SJSA1 (cell line): Measurements from ENCODE around the gene NAT10. TPM values are rescaled to one million over a fixed set of nuclear protein-coding genes. Genes with fewer than 3 reads are reported as not detected.
"Not testable (repeated sequence)": the region's sequence is repeated elsewhere in the genome, so short reads cannot be mapped to it uniquely, and the experiment has no call there.

ENCODE experiments used
- DNase-seq, 2 experiments: peaks; one replicate each; pipeline ENCODE4 v3.0.0-alpha.2; 2015 to 2020; ENCODE audit warnings: low spot score in 2 of 2, low read depth in 1 of 2
- H3K27ac ChIP-seq: fragments of 250-450 bp; sonication (Bioruptor Pico); 2 replicates; pipeline ENCODE4 v1.5.1; 2020; ENCODE audit warnings: mild to moderate bottlenecking, moderate library complexity
- H3K27me3 ChIP-seq: fragments of 250-450 bp; sonication (Bioruptor Pico); replicated peaks from 2 replicates; pipeline ENCODE4 v1.5.1; 2020; ENCODE audit warnings: mild to moderate bottlenecking, moderate library complexity
- H3K36me3 ChIP-seq: fragments of 250-450 bp; sonication (Bioruptor Pico); 2 replicates; pipeline ENCODE4 v1.5.1; 2020; ENCODE audit warnings: mild to moderate bottlenecking
- H3K4me1 ChIP-seq: fragments of 250-450 bp; sonication (Bioruptor Pico); replicated peaks from 2 replicates; pipeline ENCODE4 v1.6.1; 2021; ENCODE audit warnings: mild to moderate bottlenecking
- H3K4me3 ChIP-seq: fragments of 250-450 bp; sonication (Bioruptor Pico); 2 replicates; pipeline ENCODE4 v1.5.1; 2020; ENCODE audit warnings: mild to moderate bottlenecking
- H3K9me3 ChIP-seq: fragments of 250-450 bp; sonication (Bioruptor Pico); replicated peaks from 2 replicates; pipeline ENCODE4 v1.5.1; 2020; ENCODE audit warnings: mild to moderate bottlenecking
- total RNA-seq: library from RNA; depleted of rRNA; stranded (reverse); fragments of >200 nt; shearing (Covaris generic); gene quantifications from 2 replicates; pipeline ENCODE4 v1.2.3, GENCODE V29; 2014

NAT10 gene
- total RNA-seq, 1 experiment from 2014 or later = 27.5 TPM

DNA sequence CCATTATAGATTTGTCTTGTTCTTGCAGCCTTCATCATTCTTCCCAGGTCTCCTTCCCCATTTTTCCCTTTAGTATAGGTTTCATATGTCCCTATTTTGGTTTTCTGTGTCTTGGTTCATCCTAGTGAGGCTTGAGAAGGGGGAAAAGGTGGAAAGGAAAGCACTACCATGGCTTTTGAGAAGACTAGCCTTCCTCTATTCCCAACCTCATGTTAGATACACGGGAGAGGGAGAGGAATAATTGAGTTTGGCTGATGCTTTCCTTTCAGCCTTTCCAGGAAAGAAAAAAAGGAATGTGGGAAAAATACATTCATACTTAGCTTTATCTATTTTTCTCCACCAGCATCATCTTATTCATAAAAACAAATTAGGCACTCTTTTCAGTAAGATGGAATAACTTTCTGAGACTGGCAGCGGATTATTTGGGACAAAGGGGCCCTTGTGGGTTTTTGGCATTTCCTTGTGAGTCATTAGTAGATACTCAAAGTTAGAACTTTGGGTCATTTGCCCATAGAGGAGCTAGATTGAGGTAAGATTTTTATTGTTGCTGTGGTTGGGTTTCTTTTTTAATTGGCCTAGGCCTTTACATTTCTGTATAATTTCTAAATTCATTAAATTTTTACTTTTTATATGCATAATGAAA lies 30.1 kb upstream of the NAT10 start:
- peak; percentile 48 to 68 for DNase-seq
- Histone ChIP-seq H3K27ac (peak overlapping the region; percentile 47), H3K4me1 (peaks cover 43% of the 10 kb centered on the region), H3K27me3 (no peaks in the 10 kb centered on the region), H3K4me3 (no peak overlapping the region), H3K9me3 (no peaks in the 10 kb centered on the region), H3K36me3 (peaks cover 90% of the 10 kb centered on the region)

DNA sequence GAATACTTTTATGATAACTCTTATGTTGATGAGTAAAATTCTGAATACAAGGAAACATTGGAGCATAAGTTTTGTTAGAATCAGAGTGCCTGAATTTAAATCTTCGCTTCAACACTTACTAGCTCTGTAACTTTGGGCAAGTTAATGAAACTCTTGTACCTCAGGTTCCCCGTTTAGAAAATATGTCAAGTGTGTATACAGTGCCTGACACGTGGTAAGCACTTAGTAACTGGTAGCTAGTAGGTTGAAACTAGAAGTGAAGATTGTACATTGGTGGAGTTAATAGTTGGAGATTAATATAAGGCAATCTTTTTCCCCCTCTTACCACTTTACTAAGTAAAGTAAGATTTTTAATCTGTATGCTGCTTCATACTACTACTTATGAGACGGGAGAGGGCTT lies 24.8 kb upstream of the NAT10 start:
- Histone ChIP-seq H3K36me3 (peaks cover 100% of the 10 kb centered on the region), H3K9me3 (no peaks in the 10 kb centered on the region)
- DNase-seq = no peak

DNA sequence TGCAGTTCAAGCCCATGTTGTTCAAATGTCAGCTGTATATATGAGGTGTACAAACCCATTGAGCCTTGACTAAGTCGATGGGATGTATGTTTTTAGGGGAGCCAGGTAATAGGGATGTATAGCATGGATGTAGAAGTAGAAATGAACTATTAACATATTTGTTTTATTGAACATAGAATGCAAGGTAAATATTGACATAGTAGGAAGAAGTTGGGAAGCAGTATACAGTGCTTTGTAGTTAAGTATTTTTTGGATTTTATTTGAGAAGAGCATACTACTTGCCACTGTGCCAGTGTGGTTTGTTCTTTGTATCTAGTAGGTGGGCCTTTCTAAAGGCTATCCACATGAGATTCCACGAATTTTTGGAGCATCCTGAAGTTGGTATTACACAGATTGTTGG lies 20.8 kb upstream of the NAT10 start:
- DNase-seq = no peak
- H3K27me3 ChIP-seq = no peaks in the 10 kb centered on the region
- H3K27ac ChIP-seq = no peak overlapping the region
- H3K4me1 ChIP-seq = peaks cover 5% of the 10 kb centered on the region; the same call in 1 of the 2 replicates
- no peaks in the 10 kb centered on the region for H3K9me3 ChIP-seq
- H3K36me3 ChIP-seq = peaks cover 98% of the 10 kb centered on the region
- H3K4me3 ChIP-seq = no peak overlapping the region

More for the DNA sequence above, 24.8 kb upstream of the NAT10 start:
- Histone ChIP-seq H3K4me1 (peaks cover 28% of the 10 kb centered on the region), H3K4me3 (no peak overlapping the region), H3K27me3 (no peaks in the 10 kb centered on the region), H3K27ac (no peak overlapping the region)

DNA sequence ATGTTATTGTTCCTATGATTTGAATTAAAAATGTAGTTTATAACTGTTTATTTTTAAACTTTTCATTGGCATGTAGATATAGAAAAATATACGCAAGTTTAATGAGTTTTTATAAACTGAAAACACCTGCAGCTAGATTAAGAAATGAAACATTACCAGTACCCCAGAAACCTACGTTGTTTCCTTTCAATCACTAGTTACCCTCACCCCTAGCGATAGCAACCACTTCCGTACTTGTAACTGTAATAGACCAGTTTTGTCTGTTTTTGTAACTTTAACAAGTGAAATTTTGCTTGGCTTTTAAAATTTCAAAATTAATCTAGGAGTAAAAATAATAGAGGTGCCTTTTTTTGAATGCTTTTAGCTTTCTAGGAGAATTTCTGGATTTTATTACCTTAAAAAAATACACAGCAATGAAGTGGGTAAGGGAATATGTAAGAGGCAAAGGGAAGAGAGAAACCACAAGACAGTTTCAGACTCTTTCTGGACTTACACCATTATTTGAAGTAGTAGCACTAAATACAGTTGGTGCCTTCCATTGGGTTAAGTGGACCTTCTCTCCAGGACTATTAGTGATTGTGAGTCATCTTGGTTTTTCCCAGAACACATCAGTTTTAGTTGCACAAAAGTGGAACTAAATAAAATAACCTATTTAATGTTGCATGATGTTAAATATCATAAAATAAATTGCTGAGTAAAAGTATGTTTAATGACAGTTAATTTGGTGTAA lies 18.7 kb upstream of the NAT10 start:
- no peaks in the 10 kb centered on the region for H3K27me3 ChIP-seq
- H3K27ac ChIP-seq = no peak overlapping the region
- H3K4me1 ChIP-seq = peaks cover 5% of the 10 kb centered on the region; the same call in 1 of the 2 replicates
- no peak overlapping the region for H3K4me3 ChIP-seq
- DNase-seq = no peak
- peaks cover 98% of the 10 kb centered on the region for H3K36me3 ChIP-seq
- no peaks in the 10 kb centered on the region for H3K9me3 ChIP-seq

DNA sequence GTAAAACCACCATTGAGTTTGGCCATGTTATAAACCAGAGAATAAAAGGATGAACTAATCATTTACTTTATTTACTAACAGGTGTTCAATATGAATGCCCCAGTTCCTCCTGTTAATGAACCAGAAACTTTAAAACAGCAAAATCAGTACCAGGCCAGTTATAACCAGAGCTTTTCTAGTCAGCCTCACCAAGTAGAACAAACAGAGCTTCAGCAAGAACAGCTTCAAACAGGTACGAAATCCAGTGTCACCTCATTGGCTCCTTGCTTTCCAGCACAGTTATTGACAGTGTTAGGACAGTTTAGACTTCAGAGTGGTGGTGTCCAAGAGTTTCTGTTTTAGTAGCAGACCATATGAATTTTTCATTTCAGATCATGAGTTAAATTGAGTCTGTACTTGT lies 13.6 kb upstream of the NAT10 start:
- Histone ChIP-seq H3K9me3 (no peaks in the 10 kb centered on the region), H3K4me3 (no peak overlapping the region), H3K27me3 (no peaks in the 10 kb centered on the region), H3K27ac (no peak overlapping the region), H3K4me1 (no peaks in the 10 kb centered on the region), H3K36me3 (peaks cover 98% of the 10 kb centered on the region)
- DNase-seq = no peak

DNA sequence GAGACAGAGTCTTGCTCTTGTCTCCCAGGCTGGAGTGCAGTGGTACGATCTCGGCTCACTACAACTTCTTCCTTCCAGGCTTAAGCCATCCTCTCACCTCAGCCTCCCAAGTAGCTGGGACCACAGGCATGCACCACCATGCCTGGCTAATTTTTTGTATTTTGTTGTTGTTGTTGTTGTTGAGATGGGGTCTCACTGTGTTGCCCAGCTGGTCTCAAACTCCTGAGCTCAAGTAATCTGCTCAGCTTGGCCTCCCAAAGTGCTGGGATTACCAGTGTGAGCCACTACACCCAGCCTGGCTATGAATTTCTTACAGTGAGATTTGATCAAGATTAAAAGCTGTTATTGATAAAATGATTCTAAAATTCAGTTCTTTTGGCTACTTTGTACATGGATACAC lies 10.5 kb upstream of the NAT10 start:
- H3K9me3 ChIP-seq, DNase-seq, H3K27me3 ChIP-seq, H3K4me1 ChIP-seq, H3K4me3 ChIP-seq, H3K27ac ChIP-seq: not testable (repeated sequence)
- peaks cover 100% of the 10 kb centered on the region for H3K36me3 ChIP-seq

DNA sequence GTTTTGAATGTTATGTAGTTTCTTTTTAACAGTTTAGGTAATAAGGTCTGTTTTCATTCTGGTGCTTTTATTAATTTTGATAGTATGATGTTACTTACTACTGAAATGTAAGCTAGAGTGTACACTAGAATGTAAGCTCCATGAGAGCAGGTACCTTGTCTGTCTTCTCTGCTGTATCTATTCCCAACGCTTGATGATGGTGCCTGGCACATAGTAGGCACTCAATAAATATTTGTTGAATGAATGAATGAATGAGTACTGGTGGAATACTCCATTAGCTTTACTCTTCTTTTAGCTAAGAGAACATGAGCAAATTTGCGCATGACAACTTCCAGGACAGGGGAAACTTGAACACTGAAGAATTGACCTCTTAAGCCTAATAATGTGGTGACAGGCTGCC lies 6.6 kb upstream of the NAT10 start:
- no peaks in the 10 kb centered on the region for H3K4me1 ChIP-seq
- H3K27me3 ChIP-seq = no peaks in the 10 kb centered on the region
- H3K9me3 ChIP-seq = no peaks in the 10 kb centered on the region
- no peak overlapping the region for H3K4me3 ChIP-seq
- DNase-seq = no peak
- no peak overlapping the region for H3K27ac ChIP-seq
- H3K36me3 ChIP-seq = peaks cover 94% of the 10 kb centered on the region

DNA sequence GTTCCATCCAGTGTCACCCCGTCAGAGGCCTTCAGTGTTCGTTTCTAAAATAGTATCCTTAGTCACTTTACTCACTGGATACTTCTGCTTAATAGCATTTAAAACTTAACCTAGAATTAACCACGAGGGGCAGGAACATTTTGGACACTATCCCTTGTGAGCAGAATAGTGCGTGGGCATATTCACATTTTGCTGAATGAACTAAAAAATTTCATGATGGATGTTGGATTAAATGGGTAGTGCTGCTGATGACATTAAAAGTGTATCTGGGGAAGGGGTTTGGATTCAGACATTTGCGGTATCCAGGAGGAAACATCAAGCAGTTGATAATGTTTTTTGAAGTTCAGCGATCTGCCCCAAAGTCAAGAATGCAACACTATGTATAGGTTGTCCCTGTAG lies 750 bp upstream of the NAT10 start:
- Histone ChIP-seq H3K4me1 (peaks cover 10% of the 10 kb centered on the region), H3K27me3 (no peaks in the 10 kb centered on the region), H3K27ac (peak overlapping the region; percentile 70), H3K4me3 (peak overlapping the region; percentile 61), H3K9me3 (no peaks in the 10 kb centered on the region), H3K36me3 (peaks cover 61% of the 10 kb centered on the region)
- no peak for DNase-seq

DNA sequence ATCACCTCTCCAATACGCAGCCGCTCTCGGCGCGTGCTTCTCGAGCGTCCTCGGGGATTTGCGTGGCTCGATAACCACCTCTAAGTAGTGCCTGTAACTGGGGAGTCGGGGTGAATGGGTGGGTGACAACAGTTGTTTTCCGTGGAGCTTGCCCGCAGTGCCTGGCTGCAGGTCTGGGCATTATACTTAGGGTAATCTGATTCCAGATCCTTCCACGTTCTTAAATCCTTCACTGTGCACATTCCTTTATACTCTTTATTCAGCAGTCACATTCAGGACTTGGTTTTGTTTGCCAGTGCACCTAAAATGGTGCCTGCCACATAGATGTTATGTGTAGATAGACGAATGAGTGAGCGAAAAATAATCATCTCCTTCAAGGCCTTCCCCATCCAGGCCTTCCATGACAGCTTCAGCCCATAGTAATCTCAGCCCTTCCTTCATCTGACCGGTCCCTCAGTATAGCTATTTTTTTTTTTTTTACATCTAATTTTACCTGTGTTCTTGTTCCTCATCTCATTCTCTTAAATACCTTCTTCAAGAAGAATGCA lies 602 bp downstream of the NAT10 start:
- peaks cover 10% of the 10 kb centered on the region for H3K4me1 ChIP-seq
- H3K36me3 ChIP-seq = peaks cover 63% of the 10 kb centered on the region
- peak overlapping the region; percentile 70 for H3K27ac ChIP-seq
- peak overlapping the region; percentile 61 for H3K4me3 ChIP-seq
- H3K9me3 ChIP-seq = no peaks in the 10 kb centered on the region
- H3K27me3 ChIP-seq = no peaks in the 10 kb centered on the region
- no peak for DNase-seq

DNA sequence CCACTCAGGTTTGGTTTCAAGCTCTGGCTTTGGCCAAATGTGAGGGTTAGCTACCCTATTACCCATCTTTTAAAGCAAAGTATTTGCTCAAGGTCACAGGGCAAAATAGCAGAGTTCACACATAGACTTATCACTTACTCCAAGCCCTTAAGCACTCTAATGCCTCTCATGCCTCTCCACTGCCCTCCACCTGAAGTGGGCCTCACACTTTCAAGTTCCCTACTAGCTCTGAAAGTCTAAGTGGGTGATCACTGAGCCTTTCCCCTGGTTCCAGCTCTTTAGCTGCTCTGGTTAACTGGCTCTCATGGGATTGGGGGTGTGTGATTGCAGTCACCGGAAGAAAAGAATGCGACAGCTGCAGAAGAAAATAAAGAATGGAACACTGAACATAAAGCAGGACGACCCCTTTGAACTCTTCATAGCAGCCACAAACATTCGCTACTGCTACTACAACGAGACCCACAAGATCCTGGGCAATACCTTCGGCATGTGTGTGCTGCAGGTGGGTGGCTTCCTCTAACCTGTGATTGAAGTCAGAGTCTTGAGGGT lies 6.4 kb downstream of the NAT10 start:
- Histone ChIP-seq H3K4me1 (no peaks in the 10 kb centered on the region), H3K27me3 (no peaks in the 10 kb centered on the region), H3K27ac (no peak overlapping the region), H3K9me3 (no peaks in the 10 kb centered on the region), H3K4me3 (no peak overlapping the region), H3K36me3 (peaks cover 90% of the 10 kb centered on the region)
- DNase-seq = no peak

DNA sequence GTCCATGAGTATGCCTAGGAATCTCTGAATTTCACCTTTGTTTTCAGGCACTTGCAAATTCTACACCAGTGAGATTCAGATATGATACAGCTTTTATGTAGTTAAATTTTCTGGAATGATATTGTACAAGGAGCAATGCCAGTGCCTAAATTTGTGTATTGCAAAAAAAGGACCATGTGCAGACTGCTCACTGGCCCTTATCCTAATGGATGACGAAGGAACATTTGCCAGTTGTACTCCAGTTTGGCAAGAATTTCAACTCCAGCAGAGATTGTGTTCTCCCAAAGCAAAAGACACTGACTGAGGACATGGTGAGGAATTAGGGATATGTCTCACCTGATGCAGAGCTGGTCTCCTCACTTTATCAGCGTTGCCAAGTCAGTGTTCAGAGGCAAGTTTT lies 8.6 kb downstream of the NAT10 start:
- Histone ChIP-seq H3K36me3 (peaks cover 99% of the 10 kb centered on the region), H3K4me1 (no peaks in the 10 kb centered on the region), H3K27ac (no peak overlapping the region), H3K9me3 (no peaks in the 10 kb centered on the region), H3K27me3 (no peaks in the 10 kb centered on the region), H3K4me3 (no peak overlapping the region)
- DNase-seq = no peak

DNA sequence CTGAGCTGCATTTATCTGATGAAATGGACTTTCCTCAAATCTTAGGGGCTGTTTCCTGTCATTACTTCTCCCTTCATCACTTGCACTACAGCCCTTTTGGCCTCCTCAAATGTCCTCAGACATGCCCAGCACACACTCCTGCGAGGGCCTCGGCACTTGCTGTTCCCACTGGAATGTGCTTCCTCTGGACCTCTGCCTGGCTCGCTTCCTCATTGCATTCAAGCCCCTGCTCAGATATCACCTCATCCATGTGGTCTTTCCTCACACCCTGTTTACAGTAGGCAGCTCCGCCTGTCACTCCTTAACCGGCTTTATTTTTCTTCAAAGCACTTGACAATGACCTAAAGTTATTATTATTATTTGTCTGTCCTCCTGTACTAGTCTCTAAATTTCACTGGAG lies 9.0 kb downstream of the NAT10 start:
- H3K9me3 ChIP-seq = no peaks in the 10 kb centered on the region
- no peak overlapping the region for H3K4me3 ChIP-seq
- H3K4me1 ChIP-seq = no peaks in the 10 kb centered on the region
- no peak for DNase-seq
- no peaks in the 10 kb centered on the region for H3K27me3 ChIP-seq
- peaks cover 100% of the 10 kb centered on the region for H3K36me3 ChIP-seq
- H3K27ac ChIP-seq = no peak overlapping the region

DNA sequence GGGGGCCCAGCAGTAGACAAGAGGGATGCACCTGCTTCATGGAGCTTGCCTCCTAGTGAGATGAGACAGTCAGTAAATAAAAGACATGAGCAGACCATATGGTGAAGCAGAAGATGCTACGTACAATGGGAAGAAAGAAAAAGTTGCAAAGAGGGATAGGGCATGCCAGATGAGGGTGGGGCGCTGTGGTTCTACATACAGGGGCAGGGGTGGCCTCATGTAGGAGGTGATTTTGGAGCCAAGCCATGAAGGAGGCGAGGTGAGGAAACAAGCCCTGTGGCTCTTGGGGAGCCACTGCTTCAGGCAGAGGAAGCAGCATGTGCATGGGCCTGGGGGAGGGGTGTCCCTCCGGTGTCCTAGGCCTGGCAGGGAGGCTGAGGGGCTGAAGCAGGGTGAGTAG lies 15.2 kb downstream of the NAT10 start:
- Histone ChIP-seq H3K27ac (no peak overlapping the region), H3K4me1 (no peaks in the 10 kb centered on the region), H3K36me3 (peaks cover 97% of the 10 kb centered on the region)

More for the DNA sequence above, 15.2 kb downstream of the NAT10 start:
- Histone ChIP-seq H3K9me3 (no peaks in the 10 kb centered on the region), H3K27me3 (no peaks in the 10 kb centered on the region), H3K4me3 (no peak overlapping the region)
- no peak for DNase-seq
